ENCODE measurements around the gene CDC20. TPM values are rescaled to one million over a fixed set of nuclear protein-coding genes. Genes with fewer than 3 reads are reported as not detected.
A peak's percentile ranks its signal among the peaks of the same experiment; 100 is the strongest.

The CDC20 gene
- total and polyA plus RNA-seq, 2 of the 4 experiments (the other 2 are of a cell fraction) = 103 to 107 TPM

DNA sequence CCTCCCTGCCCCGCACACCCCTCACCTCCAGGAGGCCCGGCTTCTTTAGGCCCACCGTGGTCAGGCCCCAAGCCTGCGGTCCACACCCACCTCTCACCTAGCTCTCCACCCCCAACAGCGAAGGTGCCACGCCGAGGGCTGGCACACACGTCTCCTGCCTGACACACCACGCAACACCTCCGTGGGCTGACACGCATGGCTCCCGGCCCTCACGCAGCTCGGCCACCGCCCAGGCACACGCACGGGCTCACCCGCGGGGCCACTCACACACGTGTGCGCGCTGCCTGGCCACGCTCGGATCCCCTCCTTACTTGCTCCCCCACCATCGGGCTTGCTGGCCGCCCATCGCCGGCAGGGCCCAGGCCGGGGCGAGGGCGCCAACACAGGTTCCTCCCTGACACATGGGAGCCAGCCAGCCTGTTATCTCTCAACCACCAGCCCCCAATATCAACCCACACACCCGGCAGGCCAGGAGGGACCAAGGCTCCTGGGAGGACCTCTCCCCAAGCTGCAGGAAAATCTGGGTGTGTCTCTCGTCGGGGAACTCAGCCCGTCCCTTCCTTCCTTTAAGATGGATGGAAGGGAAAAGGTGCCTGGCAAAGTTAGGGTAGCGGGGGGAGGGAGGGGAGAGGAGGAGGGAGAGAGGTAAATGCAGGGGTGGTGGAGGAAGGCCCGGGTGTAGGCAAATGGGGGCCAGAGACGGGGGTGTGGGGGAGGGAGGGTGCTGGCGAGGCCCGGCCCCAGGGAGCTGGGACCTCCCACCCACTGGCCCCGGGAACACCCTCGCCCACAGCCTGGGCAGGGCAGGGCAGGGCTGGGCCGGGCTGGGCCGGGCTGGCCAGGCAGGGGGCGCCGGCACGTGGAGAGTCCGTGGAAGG is 8.5 kb downstream of the CDC20 start:
- CTCF ChIA-PET = interaction anchor here (0.6 to 1.0 kb wide), 2 partner anchors 18 to 210 kb away, joined by 3 read pairs; no protein-coding TSS in a partner anchor
- no peaks in the 10 kb centered on the region for H3K27me3 ChIP-seq (ENCODE audit: control insufficient read depth, insufficient read depth, low read length)
- peak overlapping the region; percentile 93 for H4K91ac ChIP-seq (ENCODE audit: insufficient read depth, low read depth, low read length)
- intact Hi-C loops (cut with micrococcal nuclease) (no loop called here), dilution Hi-C loops (cut with HindIII; ENCODE audit: low sequenced_read_pairs, unreplicated experiment) (no loop called here), in situ Hi-C loops (cut with MboI; ENCODE audit: low sequenced_read_pairs) (no loop called here)
- peaks cover 32% of the 10 kb centered on the region for H3K36me3 ChIP-seq (ENCODE audit: control insufficient read depth, insufficient read depth, low read length)
- peak overlapping the region; percentile 98 for H2AFZ ChIP-seq (replicated peaks; ENCODE audit: low read length, poor library complexity)
- H3K4me1 ChIP-seq (ENCODE audit: control insufficient read depth, insufficient read depth, low read length) = peaks cover 13% of the 10 kb centered on the region
- ATAC-seq (ENCODE audit: low read depth) = peak; percentile 75
- peaks cover 12% of the 10 kb centered on the region for H3K9me1 ChIP-seq (ENCODE audit: insufficient read depth, low read length)
- POLR2A ChIA-PET (ENCODE audit: unreplicated experiment) = interaction anchor here (1.4 kb wide), 1 partner anchor 9 kb away, joined by 4 read pairs; the partner anchor contains the start of gene CDC20
- H3K4ac ChIP-seq (ENCODE audit: low read depth, low read length) = peak overlapping the region; percentile 99
- peak overlapping the region; percentile 93 for H3K27ac ChIP-seq (ENCODE audit: insufficient read depth, low read length)
- peaks cover 23% of the 10 kb centered on the region for H4K20me1 ChIP-seq (ENCODE audit: insufficient read depth, low read length)
- peak overlapping the region; percentile 42 for H3K18ac ChIP-seq (ENCODE audit: low read depth, low read length)
- 3% methylated on average over 14 of the region's 48 CpGs; no CpG with 5 or more reads in 1 of the 2 experiments for WGBS, 2 experiments (ENCODE audit: extremely low coverage in 2 of 2, insufficient read length in 1 of 2)
- H3K9ac ChIP-seq (ENCODE audit: low read depth, low read length) = peak overlapping the region; percentile 90
- no peak for DNase-seq
- H3K56ac ChIP-seq (ENCODE audit: extremely low read depth, insufficient read depth, low read length) = peak overlapping the region; percentile 99
- no TSS peak for BruUV-seq (replicated peaks)
- H2AK5ac ChIP-seq (ENCODE audit: low read depth, low read length) = peak overlapping the region; percentile 99
- peak overlapping the region; percentile 67 for H2BK20ac ChIP-seq (ENCODE audit: low read depth, low read length)
- peak overlapping the region; percentile 77 for H2BK120ac ChIP-seq (ENCODE audit: low read depth, low read length)
- peak overlapping the region; percentile 97 for H3K23ac ChIP-seq (ENCODE audit: low read depth, low read length)
- peak overlapping the region; percentile 100 for H2AK9ac ChIP-seq (replicated peaks; ENCODE audit: low read depth, low read length, poor library complexity)
- H3K14ac ChIP-seq (replicated peaks; ENCODE audit: low read depth, low read length) = peak overlapping the region; percentile 99
- TF ChIP-seq NFE2L2 (IDR thresholded peaks at IDR 0.05; ENCODE audit: low read depth, low read length) (no peak), MXI1 (IDR thresholded peaks at IDR 0.05; ENCODE audit: borderline replicate concordance, low read depth, low read length) (peak; percentile 80; the same call in 1 of the 2 replicates), SMC3 (IDR thresholded peaks at IDR 0.05; ENCODE audit: low read depth, low read length) (no peak), BHLHE40 (IDR thresholded peaks at IDR 0.05; ENCODE audit: low read depth, low read length) (peak; percentile 63; the same call in 1 of the 2 replicates), MAZ (IDR thresholded peaks at IDR 0.05; ENCODE audit: borderline replicate concordance, low read depth, low read length) (no peak), MAFK (IDR thresholded peaks at IDR 0.05; ENCODE audit: low read depth, low read length) (no peak), POLR2A (IDR thresholded peaks at IDR 0.05; ENCODE audit: low read depth, low read length) (0 out of 2 replicates have a peak, but pooled peaks have one; percentile 26), RCOR1 (IDR thresholded peaks at IDR 0.05; ENCODE audit: insufficient replicate concordance, low read length) (peak; percentile 18), CEBPB (IDR thresholded peaks at IDR 0.05; ENCODE audit: low read depth, low read length) (no peak), FOS (IDR thresholded peaks at IDR 0.05; ENCODE audit: low read depth, low read length) (no peak)
- TF ChIP-seq, protein P1, sequence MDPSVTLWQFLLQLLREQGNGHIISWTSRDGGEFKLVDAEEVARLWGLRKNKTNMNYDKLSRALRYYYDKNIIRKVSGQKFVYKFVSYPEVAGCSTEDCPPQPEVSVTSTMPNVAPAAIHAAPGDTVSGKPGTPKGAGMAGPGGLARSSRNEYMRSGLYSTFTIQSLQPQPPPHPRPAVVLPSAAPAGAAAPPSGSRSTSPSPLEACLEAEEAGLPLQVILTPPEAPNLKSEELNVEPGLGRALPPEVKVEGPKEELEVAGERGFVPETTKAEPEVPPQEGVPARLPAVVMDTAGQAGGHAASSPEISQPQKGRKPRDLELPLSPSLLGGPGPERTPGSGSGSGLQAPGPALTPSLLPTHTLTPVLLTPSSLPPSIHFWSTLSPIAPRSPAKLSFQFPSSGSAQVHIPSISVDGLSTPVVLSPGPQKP (IDR thresholded peaks at IDR 0.05; ENCODE audit: borderline replicate concordance, low read depth, low read length) = no peak
- TF ChIP-seq, protein P2, sequence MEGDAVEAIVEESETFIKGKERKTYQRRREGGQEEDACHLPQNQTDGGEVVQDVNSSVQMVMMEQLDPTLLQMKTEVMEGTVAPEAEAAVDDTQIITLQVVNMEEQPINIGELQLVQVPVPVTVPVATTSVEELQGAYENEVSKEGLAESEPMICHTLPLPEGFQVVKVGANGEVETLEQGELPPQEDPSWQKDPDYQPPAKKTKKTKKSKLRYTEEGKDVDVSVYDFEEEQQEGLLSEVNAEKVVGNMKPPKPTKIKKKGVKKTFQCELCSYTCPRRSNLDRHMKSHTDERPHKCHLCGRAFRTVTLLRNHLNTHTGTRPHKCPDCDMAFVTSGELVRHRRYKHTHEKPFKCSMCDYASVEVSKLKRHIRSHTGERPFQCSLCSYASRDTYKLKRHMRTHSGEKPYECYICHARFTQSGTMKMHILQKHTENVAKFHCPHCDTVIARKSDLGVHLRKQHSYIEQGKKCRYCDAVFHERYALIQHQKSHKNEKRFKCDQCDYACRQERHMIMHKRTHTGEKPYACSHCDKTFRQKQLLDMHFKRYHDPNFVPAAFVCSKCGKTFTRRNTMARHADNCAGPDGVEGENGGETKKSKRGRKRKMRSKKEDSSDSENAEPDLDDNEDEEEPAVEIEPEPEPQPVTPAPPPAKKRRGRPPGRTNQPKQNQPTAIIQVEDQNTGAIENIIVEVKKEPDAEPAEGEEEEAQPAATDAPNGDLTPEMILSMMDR (conservative IDR thresholded peaks at IDR 0.05; ENCODE audit: low read depth, low read length) = no peak
- H4K8ac ChIP-seq (ENCODE audit: low read depth in 2 of 2, low read length in 2 of 2) = peak overlapping the region; percentile 90 to 97
- H3K79me1 ChIP-seq (ENCODE audit: low read depth in 1 of 2, low read length in 2 of 2) = peaks cover 27 to 75% of the 10 kb centered on the region in 2 experiments
- peak overlapping the region; percentile 91 for H2BK5ac ChIP-seq (ENCODE audit: low read depth, low read length, poor library complexity, severe bottlenecking)
- H3K4me3 ChIP-seq (ENCODE audit: insufficient read depth, low read depth, low read length) = peak overlapping the region; percentile 80
- peak overlapping the region; percentile 51 for H4K5ac ChIP-seq (ENCODE audit: low read depth, low read length)
- H3K4me2 ChIP-seq (ENCODE audit: low read depth, low read length) = peak overlapping the region; percentile 87
- no peaks in the 10 kb centered on the region for H3K9me3 ChIP-seq (ENCODE audit: control insufficient read depth, insufficient read depth, low read length)
- no peak overlapping the region for H2BK15ac ChIP-seq (ENCODE audit: low read depth, low read length)

Data from IMR-90 (cell line).